ENCODE data around the gene AMOTL2.

AMOTL2 gene

GRCh38 chr3:134392336-134392983, 18.2 kb upstream of the AMOTL2 start:
- Histone ChIP-seq H3K79me1 (replicated peaks; ENCODE audit: low read length, poor library complexity, severe bottlenecking) (no peaks in the 10 kb centered on the region), H3K14ac (ENCODE audit: low read length in 2 of 2) (no peak overlapping the region), H3K18ac (ENCODE audit: low read depth in 1 of 2, low read length in 2 of 2) (no peak overlapping the region), H4K8ac (ENCODE audit: low read length) (no peak overlapping the region), H2BK120ac (ENCODE audit: low read depth, low read length) (no peak overlapping the region), H2BK12ac (ENCODE audit: low read length in 2 of 2) (no peak overlapping the region), H4K91ac (ENCODE audit: low read length) (no peak overlapping the region), H2BK5ac (ENCODE audit: low read depth, low read length, poor library complexity, severe bottlenecking) (no peak overlapping the region), H3K23ac (ENCODE audit: low read length in 2 of 2) (no peak overlapping the region), H3K4me2 (ENCODE audit: low read length, poor library complexity, severe bottlenecking) (no peak overlapping the region), H3K36me3 (ENCODE audit: control insufficient read depth in 1 of 2, insufficient read depth in 2 of 2, low read depth in 1 of 2, low read length in 2 of 2) (no peaks in the 10 kb centered on the region), H3K9ac (ENCODE audit: low read length) (no peak overlapping the region), H3K4me1 (ENCODE audit: control insufficient read depth, insufficient read depth, low read depth, low read length) (peaks cover 7% of the 10 kb centered on the region), H2AK5ac (ENCODE audit: low read length, severe bottlenecking) (no peak overlapping the region), H3K27ac (ENCODE audit: low read length, poor library complexity, severe bottlenecking) (no peak overlapping the region), H3K27me3 (ENCODE audit: control insufficient read depth in 1 of 2, insufficient read depth in 1 of 2, low read length in 2 of 2) (peaks cover 0 to 20% of the 10 kb centered on the region in 2 experiments), H3K4ac (ENCODE audit: low read depth in 1 of 2, low read length in 2 of 2) (no peak overlapping the region), H3K9me3 (ENCODE audit: control insufficient read depth, low read length) (peaks cover 9% of the 10 kb centered on the region), H2AFZ (ENCODE audit: low read depth, low read length) (no peak overlapping the region), H2BK15ac (ENCODE audit: low read depth, poor library complexity, severe bottlenecking) (no peak overlapping the region), H3K4me3 (ENCODE audit: insufficient read depth in 1 of 2, low read depth in 1 of 2, low read length in 2 of 2) (no peak overlapping the region)
- WGBS, result 50% methylated on average over 1 of the region's 1 CpG
- DNase-seq, result no peak

- Histone ChIP-seq H3K79me1 (replicated peaks; ENCODE audit: low read length, poor library complexity, severe bottlenecking) (no peaks in the 10 kb centered on the region), H3K9me3 (ENCODE audit: control insufficient read depth, low read length) (peaks cover 9% of the 10 kb centered on the region), H4K8ac (ENCODE audit: low read length) (no peak overlapping the region), H4K91ac (ENCODE audit: low read length) (no peak overlapping the region), H3K9ac (ENCODE audit: low read length) (no peak overlapping the region), H3K18ac (ENCODE audit: low read depth in 1 of 2, low read length in 2 of 2) (no peak overlapping the region), H3K4ac (ENCODE audit: low read depth in 1 of 2, low read length in 2 of 2) (no peak overlapping the region), H3K36me3 (ENCODE audit: control insufficient read depth in 1 of 2, insufficient read depth in 2 of 2, low read depth in 1 of 2, low read length in 2 of 2) (no peaks in the 10 kb centered on the region), H3K4me1 (ENCODE audit: control insufficient read depth, insufficient read depth, low read depth, low read length) (no peaks in the 10 kb centered on the region), H3K27ac (ENCODE audit: low read length, poor library complexity, severe bottlenecking) (no peak overlapping the region), H2BK12ac (ENCODE audit: low read length in 2 of 2) (no peak overlapping the region), H2AK5ac (ENCODE audit: low read length, severe bottlenecking) (no peak overlapping the region), H3K4me3 (ENCODE audit: insufficient read depth in 1 of 2, low read depth in 1 of 2, low read length in 2 of 2) (no peak overlapping the region), H2BK120ac (ENCODE audit: low read depth, low read length) (no peak overlapping the region), H3K27me3 (ENCODE audit: control insufficient read depth in 1 of 2, insufficient read depth in 1 of 2, low read length in 2 of 2) (peaks cover 0 to 9% of the 10 kb centered on the region in 2 experiments), H2AFZ (ENCODE audit: low read depth, low read length) (no peak overlapping the region), H2BK15ac (ENCODE audit: low read depth, poor library complexity, severe bottlenecking) (no peak overlapping the region), H2BK5ac (ENCODE audit: low read depth, low read length, poor library complexity, severe bottlenecking) (no peak overlapping the region), H3K23ac (ENCODE audit: low read length in 2 of 2) (no peak overlapping the region), H3K4me2 (ENCODE audit: low read length, poor library complexity, severe bottlenecking) (no peak overlapping the region), H3K14ac (ENCODE audit: low read length in 2 of 2) (no peak overlapping the region)
- no CpG with 5 or more reads among the region's 1 CpG for WGBS
- DNase-seq, result no peak
These were observed 15.6 kb upstream of the AMOTL2 start for GRCh38 chr3:134389865-134390264.

GRCh38 chr3:134388788-134389485, 14.7 kb upstream of the AMOTL2 start:
- Histone ChIP-seq H3K4me2 (ENCODE audit: low read length, poor library complexity, severe bottlenecking) (no peak overlapping the region), H2AK5ac (ENCODE audit: low read length, severe bottlenecking) (no peak overlapping the region), H3K79me1 (replicated peaks; ENCODE audit: low read length, poor library complexity, severe bottlenecking) (no peaks in the 10 kb centered on the region), H3K18ac (ENCODE audit: low read depth in 1 of 2, low read length in 2 of 2) (no peak overlapping the region), H4K8ac (ENCODE audit: low read length) (no peak overlapping the region), H4K91ac (ENCODE audit: low read length) (no peak overlapping the region), H3K23ac (ENCODE audit: low read length in 2 of 2) (no peak overlapping the region), H3K9me3 (ENCODE audit: control insufficient read depth, low read length) (peaks cover 9% of the 10 kb centered on the region), H3K4ac (ENCODE audit: low read depth in 1 of 2, low read length in 2 of 2) (no peak overlapping the region), H3K4me3 (ENCODE audit: insufficient read depth in 1 of 2, low read depth in 1 of 2, low read length in 2 of 2) (no peak overlapping the region), H3K4me1 (ENCODE audit: control insufficient read depth, insufficient read depth, low read depth, low read length) (no peaks in the 10 kb centered on the region), H2BK5ac (ENCODE audit: low read depth, low read length, poor library complexity, severe bottlenecking) (no peak overlapping the region), H2AFZ (ENCODE audit: low read depth, low read length) (no peak overlapping the region), H2BK120ac (ENCODE audit: low read depth, low read length) (no peak overlapping the region), H3K9ac (ENCODE audit: low read length) (no peak overlapping the region), H3K36me3 (ENCODE audit: control insufficient read depth in 1 of 2, insufficient read depth in 2 of 2, low read depth in 1 of 2, low read length in 2 of 2) (no peaks in the 10 kb centered on the region), H2BK15ac (ENCODE audit: low read depth, poor library complexity, severe bottlenecking) (no peak overlapping the region), H3K27me3 (ENCODE audit: control insufficient read depth in 1 of 2, insufficient read depth in 1 of 2, low read length in 2 of 2) (peaks cover 0 to 9% of the 10 kb centered on the region in 2 experiments), H3K14ac (ENCODE audit: low read length in 2 of 2) (no peak overlapping the region), H3K27ac (ENCODE audit: low read length, poor library complexity, severe bottlenecking) (no peak overlapping the region), H2BK12ac (ENCODE audit: low read length in 2 of 2) (no peak overlapping the region)
- WGBS, result 80% methylated on average over 9 of the region's 10 CpGs
- no peak for DNase-seq

- H3K18ac ChIP-seq (ENCODE audit: low read depth in 1 of 2, low read length in 2 of 2), result no peak overlapping the region
- H3K27me3 ChIP-seq (ENCODE audit: control insufficient read depth in 1 of 2, insufficient read depth in 1 of 2, low read length in 2 of 2), result peaks cover 0 to 9% of the 10 kb centered on the region in 2 experiments
- no peak overlapping the region for H2AK5ac ChIP-seq (ENCODE audit: low read length, severe bottlenecking)
- WGBS, result no CpG with 5 or more reads among the region's 1 CpG
- no peak overlapping the region for H3K14ac ChIP-seq (ENCODE audit: low read length in 2 of 2)
- H3K4me2 ChIP-seq (ENCODE audit: low read length, poor library complexity, severe bottlenecking), result no peak overlapping the region
- no peak overlapping the region for H2AFZ ChIP-seq (ENCODE audit: low read depth, low read length)
- H3K36me3 ChIP-seq (ENCODE audit: control insufficient read depth in 1 of 2, insufficient read depth in 2 of 2, low read depth in 1 of 2, low read length in 2 of 2), result no peaks in the 10 kb centered on the region
- H3K4me1 ChIP-seq (ENCODE audit: control insufficient read depth, insufficient read depth, low read depth, low read length), result no peaks in the 10 kb centered on the region
- H3K27ac ChIP-seq (ENCODE audit: low read length, poor library complexity, severe bottlenecking), result no peak overlapping the region
- no peak overlapping the region for H2BK120ac ChIP-seq (ENCODE audit: low read depth, low read length)
- H3K4me3 ChIP-seq (ENCODE audit: insufficient read depth in 1 of 2, low read depth in 1 of 2, low read length in 2 of 2), result no peak overlapping the region
- H2BK5ac ChIP-seq (ENCODE audit: low read depth, low read length, poor library complexity, severe bottlenecking), result no peak overlapping the region
- no peak for DNase-seq
- H2BK15ac ChIP-seq (ENCODE audit: low read depth, poor library complexity, severe bottlenecking), result no peak overlapping the region
- no peaks in the 10 kb centered on the region for H3K79me1 ChIP-seq (replicated peaks; ENCODE audit: low read length, poor library complexity, severe bottlenecking)
- H3K9me3 ChIP-seq (ENCODE audit: control insufficient read depth, low read length), result peaks cover 9% of the 10 kb centered on the region
- H2BK12ac ChIP-seq (ENCODE audit: low read length in 2 of 2), result no peak overlapping the region
- no peak overlapping the region for H3K9ac ChIP-seq (ENCODE audit: low read length)
- no peak overlapping the region for H4K8ac ChIP-seq (ENCODE audit: low read length)
- H3K23ac ChIP-seq (ENCODE audit: low read length in 2 of 2), result no peak overlapping the region
- H3K4ac ChIP-seq (ENCODE audit: low read depth in 1 of 2, low read length in 2 of 2), result no peak overlapping the region
- H4K91ac ChIP-seq (ENCODE audit: low read length), result no peak overlapping the region
These were observed 14.0 kb upstream of the AMOTL2 start for GRCh38 chr3:134388292-134388691.
